Stomach (tissue), 9 donors: ENCODE data around the gene NPS. TPM values are rescaled to one million over a fixed set of nuclear protein-coding genes. Genes with fewer than 3 reads are reported as not detected.

Experiments
- DNase-seq, 2 donors: peaks; one replicate each; pipeline versions ENCODE4 v3.0.0 to v3.0.0-alpha.2; 2013 to 2019
- H3K27ac ChIP-seq, 5 donors: fragments of 200-600 bp in 4 of 5; sonication (generic) in 4 of 5; one replicate each; pipeline ENCODE4 v1.5.1; 2013 to 2019; ENCODE audit warnings: mild to moderate bottlenecking in 1 of 5, moderate library complexity in 1 of 5
- H3K27me3 ChIP-seq, 3 donors: fragments of 200-600 bp; sonication (generic); one replicate each; pipeline ENCODE4 v1.5.1; 2017 to 2019; ENCODE audit warnings: mixed run types in 1 of 3
- H3K36me3 ChIP-seq, 4 donors: fragments of 200-600 bp; sonication (generic); 1 replicate in 3 of 4; 2 replicates in 1 of 4; pipeline ENCODE4 v1.5.1; 2016 to 2019
- H3K4me1 ChIP-seq, 4 donors: fragments of 200-600 bp; sonication (generic); one replicate each; pipeline ENCODE4 v1.5.1; 2016 to 2019
- H3K4me3 ChIP-seq, 4 donors: fragments of 200-600 bp; sonication (generic) in 3 of 4; one replicate each; pipeline ENCODE4 v1.5.1; 2016 to 2019; ENCODE audit warnings: mild to moderate bottlenecking in 1 of 4
- H3K9me3 ChIP-seq, 4 donors: fragments of 200-600 bp; sonication (generic); one replicate each; pipeline ENCODE4 v1.5.1; 2016 to 2019
- EP300 ChIP-seq: sonication (generic); formaldehyde crosslinking; IDR thresholded peaks from one replicate; pipeline ENCODE4 v1.6.1; 2017; ENCODE audit warnings: antibody characterized with exemption
- POLR2A ChIP-seq, 4 donors: fragments of 450-650 bp; IDR thresholded peaks; one replicate each; pipeline ENCODE4 v1.6.1; 2016; ENCODE audit warnings: antibody characterized with exemption in 4 of 4, control low read depth in 2 of 4, mild to moderate bottlenecking in 1 of 4, moderate library complexity in 1 of 4
- POLR2AphosphoS5 ChIP-seq, 3 donors: sonication (generic); formaldehyde crosslinking; IDR thresholded peaks; one replicate each; pipeline ENCODE4 v1.6.1; 2016; ENCODE audit warnings: antibody characterized with exemption in 3 of 3
- whole genome bisulfite sequencing, 5 donors: extraction: QIAGEN DNeasy Blood & Tissue Kit in 3 of 5; methylation state at CpG; one replicate each; pipeline versions ENCODE4 v1.1.5 to v1.1.7; 2013 to 2018; 5-methylcytosine and 5-hydroxymethylcytosine counted together
- intact Hi-C: fragments of 100-400 bp; cut with DNase I; formaldehyde crosslinking; loops from one replicate; pipeline ENCODE4 v1.15.1; 2023; ENCODE audit warnings: low total_unique reads
- polyA plus RNA-seq, 3 donors: library from polyadenylated mRNA; stranded (reverse); fragments of 200-250 nt; gene quantifications; one replicate each; pipeline ENCODE4 v1.2.3, GENCODE V29; 2013
- total RNA-seq, 5 donors: library from RNA; depleted of rRNA; stranded (reverse); fragments of >200 nt; gene quantifications; one replicate each; pipeline versions ENCODE4 v1.1.0 to v1.2.3, GENCODE V29; 2014 to 2016
- TF ChIP-seq, protein P1 (sequence below), 7 experiments: fragments of 450-650 bp in 4 of 7; fragments of 200-600 bp in 3 of 7; sonication (generic) in 3 of 7; IDR thresholded peaks; one replicate each; pipeline ENCODE4 v1.5.1; 2016 to 2019; ENCODE audit warnings: antibody characterized with exemption in 7 of 7, control low read depth in 2 of 7, mild to moderate bottlenecking in 1 of 7
- donor health status: healthy with polysubstance abuse.
- donor health status: Bipolar disorder and iron deficiency.
- donor health status: healthy.

Gene NPS
- total and polyA plus RNA-seq, 8 donors = not detected

DNA sequence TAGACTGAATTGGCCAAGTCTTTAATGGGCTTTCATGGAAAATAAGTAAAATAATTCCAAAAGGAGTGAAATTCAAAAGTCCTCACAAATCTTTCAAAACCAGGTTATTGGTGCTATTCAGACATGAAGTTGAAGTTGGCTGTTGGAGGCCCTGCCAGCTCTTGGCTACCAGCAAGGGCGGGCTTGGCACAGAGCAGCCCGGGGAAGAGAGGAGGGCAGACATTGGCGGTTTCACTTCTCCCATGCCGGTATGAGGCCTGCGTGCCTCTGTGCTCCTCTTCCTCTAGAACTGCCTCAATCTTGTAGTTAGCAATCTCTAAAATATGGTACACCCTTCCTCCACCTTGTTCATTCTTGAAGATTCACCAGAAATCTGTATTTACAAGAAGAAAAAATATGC, 16.4 kb upstream of the NPS start:
- Histone ChIP-seq H3K36me3 (no peaks in the 10 kb centered on the region), H3K4me3 (no peak overlapping the region), H3K9me3 (no peaks in the 10 kb centered on the region), H3K27me3 (peaks cover 0 to 3% (median 0%) of the 10 kb centered on the region in 3 donors), H3K27ac (no peak overlapping the region), H3K4me1 (no peaks in the 10 kb centered on the region)
- TF ChIP-seq, protein P1, sequence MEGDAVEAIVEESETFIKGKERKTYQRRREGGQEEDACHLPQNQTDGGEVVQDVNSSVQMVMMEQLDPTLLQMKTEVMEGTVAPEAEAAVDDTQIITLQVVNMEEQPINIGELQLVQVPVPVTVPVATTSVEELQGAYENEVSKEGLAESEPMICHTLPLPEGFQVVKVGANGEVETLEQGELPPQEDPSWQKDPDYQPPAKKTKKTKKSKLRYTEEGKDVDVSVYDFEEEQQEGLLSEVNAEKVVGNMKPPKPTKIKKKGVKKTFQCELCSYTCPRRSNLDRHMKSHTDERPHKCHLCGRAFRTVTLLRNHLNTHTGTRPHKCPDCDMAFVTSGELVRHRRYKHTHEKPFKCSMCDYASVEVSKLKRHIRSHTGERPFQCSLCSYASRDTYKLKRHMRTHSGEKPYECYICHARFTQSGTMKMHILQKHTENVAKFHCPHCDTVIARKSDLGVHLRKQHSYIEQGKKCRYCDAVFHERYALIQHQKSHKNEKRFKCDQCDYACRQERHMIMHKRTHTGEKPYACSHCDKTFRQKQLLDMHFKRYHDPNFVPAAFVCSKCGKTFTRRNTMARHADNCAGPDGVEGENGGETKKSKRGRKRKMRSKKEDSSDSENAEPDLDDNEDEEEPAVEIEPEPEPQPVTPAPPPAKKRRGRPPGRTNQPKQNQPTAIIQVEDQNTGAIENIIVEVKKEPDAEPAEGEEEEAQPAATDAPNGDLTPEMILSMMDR (IDR thresholded peaks at IDR 0.05) = no peak
- TF ChIP-seq EP300 (no peak), POLR2A (IDR thresholded peaks at IDR 0.05) (no peak), POLR2AphosphoS5 (IDR thresholded peaks at IDR 0.05) (no peak)
- WGBS, 5 donors = 85 to 96% (median 92%) methylated on average over 5 of the region's 5 CpGs
- intact Hi-C loops = no loop called here
- DNase-seq = no peak

- H3K4me1 ChIP-seq = no peaks in the 10 kb centered on the region
- 64 to 75% (median 71%) methylated on average over 6 of the region's 6 CpGs for WGBS, 5 donors
- no peak overlapping the region for H3K27ac ChIP-seq
- intact Hi-C loops = no loop called here
- H3K9me3 ChIP-seq = no peaks in the 10 kb centered on the region
- H3K4me3 ChIP-seq = no peak overlapping the region
- H3K27me3 ChIP-seq = peaks cover 0 to 3% (median 0%) of the 10 kb centered on the region in 3 donors
- H3K36me3 ChIP-seq = no peaks in the 10 kb centered on the region
- no peak for DNase-seq
- no peak for TF ChIP-seq POLR2A (IDR thresholded peaks at IDR 0.05)
Measured at GRCh38 chr10:127534074-127534473, 15.0 kb upstream of the NPS start.

- no peaks in the 10 kb centered on the region for H3K36me3 ChIP-seq
- DNase-seq = no peak
- peaks cover 0 to 3% (median 0%) of the 10 kb centered on the region in 3 donors for H3K27me3 ChIP-seq
- intact Hi-C loops = no loop called here
- 78 to 96% (median 90%) methylated on average over 1 of the region's 1 CpG for WGBS, 5 donors
- H3K9me3 ChIP-seq = no peaks in the 10 kb centered on the region
- TF ChIP-seq EP300 (no peak), POLR2AphosphoS5 (IDR thresholded peaks at IDR 0.05) (no peak), POLR2A (IDR thresholded peaks at IDR 0.05) (no peak)
- TF ChIP-seq, protein P1 (IDR thresholded peaks at IDR 0.05) = no peak
- H3K27ac ChIP-seq = no peak overlapping the region
- no peaks in the 10 kb centered on the region for H3K4me1 ChIP-seq
- H3K4me3 ChIP-seq = no peak overlapping the region
Measured at GRCh38 chr10:127534496-127534895, 14.6 kb upstream of the NPS start.

DNA sequence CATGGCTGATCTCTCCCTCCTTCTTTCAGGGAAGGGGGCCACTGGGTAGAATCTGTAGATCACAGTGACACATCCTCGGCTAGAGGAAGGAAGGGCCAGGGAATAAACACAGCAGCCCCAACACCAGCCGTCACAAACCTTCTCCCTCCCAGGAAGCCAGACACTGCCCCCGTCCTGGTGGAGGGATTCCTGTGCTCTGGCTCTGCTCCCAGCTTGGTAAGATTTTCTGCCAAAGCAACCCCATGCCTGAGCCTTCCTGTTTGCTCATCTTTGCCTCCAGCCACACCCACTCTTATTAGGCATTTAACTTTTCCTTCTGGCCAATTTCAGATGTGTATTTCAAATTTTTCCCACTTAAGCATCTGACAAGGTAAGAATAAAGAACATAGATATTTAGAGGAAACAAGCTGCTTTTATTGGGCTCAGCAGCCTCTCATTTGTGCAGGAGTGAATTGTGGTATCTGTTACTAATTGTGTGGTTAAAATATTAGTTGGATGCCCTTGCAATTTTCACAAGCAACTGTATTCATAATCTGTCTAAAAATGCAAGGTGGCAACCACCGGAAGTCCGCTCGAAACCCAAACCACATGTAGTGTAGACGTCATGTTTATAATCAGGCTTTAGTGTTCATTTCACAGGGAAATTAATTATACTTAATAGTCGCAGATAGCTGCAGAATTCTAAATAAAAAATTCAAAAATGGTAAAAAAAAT, 13.2 kb upstream of the NPS start:
- WGBS, 5 donors = 62 to 70% (median 68%) methylated on average over 8 of the region's 8 CpGs
- Histone ChIP-seq H3K27ac (no peak overlapping the region), H3K27me3 (no peaks in the 10 kb centered on the region), H3K4me3 (no peak overlapping the region), H3K36me3 (no peaks in the 10 kb centered on the region), H3K4me1 (no peaks in the 10 kb centered on the region), H3K9me3 (no peaks in the 10 kb centered on the region)
- intact Hi-C loops = no loop called here
- TF ChIP-seq, protein P1 (IDR thresholded peaks at IDR 0.05) = no peak
- TF ChIP-seq POLR2A (IDR thresholded peaks at IDR 0.05) (no peak), POLR2AphosphoS5 (IDR thresholded peaks at IDR 0.05) (no peak), EP300 (no peak)
- DNase-seq = no peak
